Measurements from ENCODE around the gene BBOX1.

The BBOX1 gene

GRCh38 chr11:27097551-27097950, 56.9 kb downstream of the BBOX1 start:
- POLR2A ChIA-PET (ENCODE audit: low non-redundant PET), result no interaction called here
- no peak for TF ChIP-seq CTCF (conservative IDR thresholded peaks at IDR 0.05; ENCODE audit: low read depth)
- CTCF ChIA-PET, result no interaction called here
- DNase-seq (ENCODE audit: low spot score), result no peak
- no peak overlapping the region for H3K27ac ChIP-seq

- no peak for DNase-seq (ENCODE audit: low spot score)
- TF ChIP-seq CTCF (conservative IDR thresholded peaks at IDR 0.05; ENCODE audit: low read depth), result no peak
- H3K27ac ChIP-seq, result no peak overlapping the region
- ChIA-PET CTCF (interaction anchor here (0.6 kb wide), 1 partner anchor 8 kb away, joined by 3 read pairs; no protein-coding TSS in a partner anchor), POLR2A (ENCODE audit: low non-redundant PET) (no interaction called here)
Observed at GRCh38 chr11:27100534-27100933, 59.9 kb downstream of the BBOX1 start.

GRCh38 chr11:27107548-27107947, 66.9 kb downstream of the BBOX1 start:
- no peak for TF ChIP-seq CTCF (conservative IDR thresholded peaks at IDR 0.05; ENCODE audit: low read depth)
- no peak overlapping the region for H3K27ac ChIP-seq
- CTCF ChIA-PET, result no interaction called here
- POLR2A ChIA-PET (ENCODE audit: low non-redundant PET), result no interaction called here
- DNase-seq (ENCODE audit: low spot score), result no peak

GRCh38 chr11:27108809-27109208, 68.2 kb downstream of the BBOX1 start:
- DNase-seq (ENCODE audit: low spot score), result no peak
- CTCF ChIA-PET, result no interaction called here
- TF ChIP-seq CTCF (conservative IDR thresholded peaks at IDR 0.05; ENCODE audit: low read depth), result no peak
- H3K27ac ChIP-seq, result no peak overlapping the region
- POLR2A ChIA-PET (ENCODE audit: low non-redundant PET), result no interaction called here

- DNase-seq (ENCODE audit: low spot score), result no peak
- ChIA-PET POLR2A (ENCODE audit: low non-redundant PET) (no interaction called here), CTCF (interaction anchor here (0.6 kb wide), 1 partner anchor 306 kb away, joined by 3 read pairs; no protein-coding TSS in a partner anchor)
- no peak for TF ChIP-seq CTCF (conservative IDR thresholded peaks at IDR 0.05; ENCODE audit: low read depth)
- no peak overlapping the region for H3K27ac ChIP-seq
Observed at GRCh38 chr11:27111896-27112295, 71.3 kb downstream of the BBOX1 start.

- ChIA-PET POLR2A (ENCODE audit: low non-redundant PET) (no interaction called here), CTCF (no interaction called here)
- no peak for DNase-seq (ENCODE audit: low spot score)
- no peak overlapping the region for H3K27ac ChIP-seq
- no peak for TF ChIP-seq CTCF (conservative IDR thresholded peaks at IDR 0.05; ENCODE audit: low read depth)
Observed at GRCh38 chr11:27112946-27113345, 72.3 kb downstream of the BBOX1 start.
